ENCODE data around the gene PRIM1.
"Not testable (repeated sequence)": the region's sequence is repeated elsewhere in the genome, so short reads cannot be mapped to it uniquely, and the experiment has no call there.

Gene PRIM1

DNA sequence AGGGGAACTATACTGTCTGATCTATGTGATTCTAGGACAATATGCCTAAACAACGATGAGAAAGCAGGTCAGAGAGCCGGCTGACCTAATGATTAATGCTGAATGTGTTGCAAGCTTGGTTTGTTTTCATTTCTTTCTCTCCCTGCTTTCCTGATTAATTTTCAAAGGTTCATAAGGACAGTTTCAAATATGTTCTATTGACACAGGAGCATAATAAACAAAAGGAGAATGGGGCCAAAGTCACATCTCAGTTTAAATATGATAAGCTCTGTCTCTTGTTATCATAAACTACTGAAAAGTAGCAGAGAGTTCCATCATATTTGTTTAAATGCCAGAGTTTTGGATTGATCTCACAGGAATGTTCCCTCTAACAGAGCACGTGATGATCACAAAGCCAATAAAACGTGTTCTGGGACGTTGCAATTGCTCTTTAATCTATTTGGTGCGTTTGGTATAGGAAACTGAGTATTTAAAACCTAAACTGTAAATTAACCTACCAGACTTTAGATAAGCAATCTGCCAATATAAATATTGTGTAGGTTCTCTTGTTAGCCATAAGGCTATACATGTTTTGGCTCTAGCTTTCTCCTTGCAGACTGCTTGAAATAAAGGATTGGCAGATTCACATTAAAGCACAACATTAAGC, 7.3 kb upstream of the PRIM1 start:
- no peak for DNase-seq

DNA sequence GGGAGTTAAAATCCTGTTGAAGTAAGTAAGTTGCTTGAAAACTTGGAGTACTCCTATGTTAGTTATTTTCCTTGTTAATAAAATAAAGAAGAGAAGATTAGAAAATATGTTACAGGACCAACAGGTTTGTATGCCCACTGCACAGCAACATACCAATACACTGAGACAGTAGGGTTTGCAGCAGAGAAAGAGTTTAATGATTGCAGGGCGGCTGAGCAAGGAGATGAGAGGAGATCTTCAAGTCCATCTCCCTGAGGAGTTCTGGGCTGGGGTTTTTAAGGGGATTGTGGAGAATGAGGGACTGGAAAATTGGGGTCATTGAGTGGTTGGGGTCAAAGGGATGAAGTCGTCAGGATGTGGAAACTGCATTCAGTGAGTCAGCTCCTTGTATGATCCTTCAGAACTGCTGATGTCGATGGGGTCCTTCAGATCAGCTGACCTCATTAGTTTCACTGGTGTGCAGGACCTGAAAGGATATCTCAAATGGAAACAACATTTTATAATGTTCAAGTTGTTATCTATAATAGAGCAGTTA, 6.7 kb upstream of the PRIM1 start:
- DNase-seq = no peak

DNA sequence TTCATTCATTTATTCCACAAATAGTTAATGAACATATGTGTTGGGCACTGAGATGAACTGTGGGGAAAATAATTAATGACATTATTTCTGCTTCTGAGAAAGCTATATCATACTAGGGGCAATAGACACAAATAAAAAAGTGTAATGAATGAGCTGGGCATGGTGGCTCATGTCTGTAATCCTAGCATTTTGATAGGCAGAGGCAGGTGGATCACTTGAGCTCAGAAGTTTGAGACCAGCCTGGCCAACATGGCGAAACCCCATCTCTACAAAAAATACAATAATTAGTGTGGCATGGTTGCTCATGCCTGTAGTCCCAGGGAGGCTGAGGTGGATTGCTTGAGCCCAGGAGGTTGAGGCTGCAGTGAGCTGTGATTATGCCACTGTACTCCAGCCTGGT, 5.8 kb upstream of the PRIM1 start:
- not testable (repeated sequence) for DNase-seq

DNA sequence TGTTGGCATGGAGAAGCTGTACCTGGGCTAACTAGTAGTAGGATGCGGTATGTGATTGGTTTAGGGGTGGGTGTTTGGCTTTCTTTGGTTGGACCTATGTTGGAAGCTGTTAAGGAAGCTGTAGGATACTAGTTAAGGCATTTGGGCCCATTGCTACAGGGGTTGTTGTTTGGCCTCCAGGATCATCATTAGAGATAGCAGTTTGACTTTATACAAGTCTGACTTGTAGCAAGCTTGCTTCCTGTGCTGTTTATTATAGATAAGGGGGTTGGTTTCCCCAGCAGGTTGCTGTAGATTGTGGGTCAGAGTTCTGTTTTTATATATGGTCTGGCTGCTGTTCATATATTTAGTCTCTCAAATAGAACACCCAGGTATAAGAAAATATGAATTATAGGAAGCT, 1.4 kb upstream of the PRIM1 start:
- no peak for DNase-seq

DNA sequence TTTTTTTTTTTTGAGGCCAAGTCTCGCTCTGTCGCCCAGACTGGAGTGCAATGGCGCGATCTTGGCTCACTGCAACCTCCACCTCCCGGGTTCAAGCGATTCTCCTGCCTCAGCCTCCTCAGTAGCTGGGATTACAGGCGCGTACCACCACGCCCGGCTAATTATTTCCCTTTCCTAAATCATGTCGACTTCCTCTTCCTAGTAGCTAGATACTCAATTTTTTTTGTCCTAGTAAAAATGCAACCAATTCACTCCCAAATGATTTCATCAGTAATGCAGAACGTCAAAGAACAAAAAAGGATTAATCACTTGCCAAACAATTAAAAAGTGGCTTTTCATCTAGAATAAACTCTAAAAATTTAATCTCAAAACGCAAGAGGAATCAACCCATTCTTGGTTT, 1.5 kb downstream of the PRIM1 start:
- DNase-seq = not testable (repeated sequence)

DNA sequence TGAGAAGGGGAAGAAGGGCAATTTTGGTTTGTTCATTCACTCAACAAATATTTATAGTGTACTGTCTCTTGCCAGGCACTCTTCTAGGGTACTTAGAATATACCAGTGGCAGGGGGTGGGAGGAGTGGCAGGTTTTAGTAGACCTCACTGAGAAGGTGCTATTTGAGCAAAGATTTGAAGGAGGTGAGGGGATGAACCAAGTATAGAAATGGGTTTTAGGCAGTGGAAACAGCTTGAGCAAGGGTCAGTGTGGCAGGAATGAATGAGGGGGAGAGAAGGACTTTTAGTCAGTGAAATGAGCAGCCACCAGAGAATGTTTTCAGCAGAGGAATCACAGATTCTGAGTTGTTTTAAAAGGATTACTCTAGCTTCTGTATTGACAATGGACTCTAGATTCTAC, 2.3 kb downstream of the PRIM1 start:
- no peak for DNase-seq

DNA sequence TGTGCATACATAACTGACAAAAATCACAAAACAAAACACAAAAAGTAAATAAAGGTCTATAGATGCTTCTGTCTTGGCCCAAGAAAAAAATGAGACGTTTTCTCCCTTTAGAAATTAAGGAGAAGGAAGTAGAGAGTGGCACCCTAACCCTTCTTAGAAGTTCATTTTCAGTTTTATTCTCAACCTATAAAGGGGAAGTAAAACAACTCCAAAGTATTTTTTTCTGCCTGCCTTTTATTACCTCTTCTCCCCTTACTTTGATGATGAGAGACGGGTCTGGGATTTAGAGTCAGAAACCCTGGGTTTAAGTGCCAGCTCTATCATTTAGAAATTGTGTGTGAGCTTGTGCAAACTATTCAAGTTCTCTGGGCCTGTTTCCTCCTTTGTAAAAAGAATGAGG, 2.8 kb downstream of the PRIM1 start:
- no peak for DNase-seq

DNA sequence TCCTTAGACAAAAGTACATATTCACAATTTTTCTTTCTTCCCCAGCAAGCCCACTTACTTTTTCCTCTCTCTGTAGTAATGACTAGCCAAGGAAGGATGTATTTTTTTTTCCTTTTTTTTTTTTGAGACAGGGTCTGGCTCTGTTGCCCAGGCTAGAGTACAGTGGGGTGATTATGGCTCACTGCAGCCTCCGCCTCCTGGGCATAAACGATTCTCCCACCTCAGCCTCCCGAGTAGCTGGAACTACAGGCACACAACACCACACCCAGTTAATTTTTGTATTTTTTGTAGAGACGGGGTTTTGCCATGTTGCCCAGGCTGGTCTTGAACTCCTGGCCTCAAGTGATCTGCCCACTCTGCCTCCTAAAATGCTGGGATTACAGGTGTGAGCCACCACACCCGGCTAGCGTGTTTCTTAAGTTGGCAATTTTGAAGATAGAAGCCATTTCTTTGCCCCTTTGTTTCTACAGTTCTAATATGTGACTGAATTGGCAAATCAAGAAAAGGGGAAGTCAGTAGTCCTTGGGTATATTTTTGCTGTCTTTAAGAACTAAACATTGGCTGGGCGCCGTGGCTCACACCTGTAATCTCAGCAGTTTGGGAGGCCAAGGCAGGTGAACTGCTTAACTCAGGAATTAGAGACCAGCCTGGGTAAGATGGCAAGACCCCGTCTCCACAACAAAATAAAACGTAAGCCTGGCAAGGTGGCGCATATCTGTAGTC, 23.8 kb downstream of the PRIM1 start:
- no peak for DNase-seq

DNA sequence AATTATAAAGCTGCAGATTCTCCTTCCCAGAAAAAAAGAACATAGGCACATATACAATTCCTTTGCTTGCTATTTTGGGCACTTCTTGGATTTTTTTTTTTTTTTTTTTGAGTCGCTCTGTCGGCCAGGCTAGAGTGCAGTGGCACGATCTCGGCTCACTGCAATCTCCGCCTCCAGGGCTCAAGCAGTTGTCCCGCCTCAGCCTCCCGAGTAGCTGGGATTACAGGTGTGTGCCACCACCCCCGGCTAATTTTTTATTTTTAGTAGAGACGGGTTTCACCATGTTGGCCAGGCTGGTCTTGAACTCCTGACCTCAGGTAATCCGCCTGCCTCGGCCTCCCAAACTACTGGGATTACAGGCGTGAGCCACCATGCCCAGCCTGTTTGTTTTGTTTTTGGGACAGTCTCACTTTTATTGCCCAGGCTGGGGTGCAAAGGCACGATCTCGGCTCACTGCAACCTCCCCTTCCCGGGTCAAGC, 25.9 kb downstream of the PRIM1 start:
- DNase-seq = not testable (repeated sequence)

DNA sequence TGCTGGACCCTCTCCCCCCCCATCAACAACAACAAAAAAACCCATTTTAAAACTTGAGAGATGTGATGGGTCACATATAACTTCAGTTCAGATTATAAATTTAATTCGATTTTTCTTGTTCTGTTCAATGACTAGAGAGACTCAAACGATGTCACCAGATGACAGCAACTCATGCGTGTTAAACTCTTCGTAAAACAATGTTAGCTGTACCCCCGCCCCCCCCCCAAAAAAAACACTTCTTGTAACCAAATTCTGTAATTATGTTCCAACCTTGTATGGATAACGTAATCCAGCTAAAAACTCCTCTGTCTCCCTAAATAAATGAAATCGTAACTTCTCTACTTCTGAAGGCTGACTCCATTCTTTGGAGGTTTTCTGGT, 26.4 kb downstream of the PRIM1 start:
- no peak for DNase-seq

DNA sequence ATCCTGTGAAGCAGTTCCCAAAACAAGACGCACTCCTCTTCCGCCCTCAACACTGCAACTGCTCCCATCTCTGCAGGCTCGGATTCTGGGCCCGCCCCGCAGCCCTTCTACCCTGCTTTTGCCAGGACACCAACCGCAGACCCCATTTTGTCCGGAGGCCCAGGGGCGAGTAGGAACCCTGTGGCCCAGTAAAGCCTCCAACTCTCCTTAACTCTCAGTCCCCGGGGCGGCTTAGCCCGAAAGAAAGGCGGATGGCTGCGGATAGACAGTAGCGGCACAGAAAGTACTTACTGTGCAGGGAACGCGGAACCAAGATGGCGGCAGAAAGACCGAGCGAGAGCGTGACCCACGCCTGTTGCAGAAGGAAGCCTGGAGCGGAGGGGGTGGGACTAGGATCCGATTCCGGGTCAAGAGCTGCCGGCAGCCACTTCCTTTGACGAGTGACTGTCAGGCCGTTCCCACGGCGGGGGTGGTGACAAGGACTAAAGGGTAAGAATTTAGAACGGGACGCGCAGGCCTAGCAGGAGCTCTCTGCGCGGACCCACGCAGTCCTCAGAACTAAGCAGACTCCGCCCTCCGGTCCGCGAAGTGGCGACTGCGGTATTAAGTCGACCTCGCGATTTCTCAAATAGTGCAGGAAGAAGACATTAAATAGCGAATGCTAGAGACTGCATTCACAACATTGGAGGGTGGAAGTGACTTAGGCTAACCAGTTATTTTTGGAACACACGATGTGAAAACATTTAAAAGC, 27.0 kb downstream of the PRIM1 start, which contains the start of gene NACA:
Gene NACA, minus strand, starts transcription at position 328 of the 751 bp plus-strand sequence. CDS start 778 bp downstream, outside the sequence.
- peak; percentile 94 for DNase-seq

DNA sequence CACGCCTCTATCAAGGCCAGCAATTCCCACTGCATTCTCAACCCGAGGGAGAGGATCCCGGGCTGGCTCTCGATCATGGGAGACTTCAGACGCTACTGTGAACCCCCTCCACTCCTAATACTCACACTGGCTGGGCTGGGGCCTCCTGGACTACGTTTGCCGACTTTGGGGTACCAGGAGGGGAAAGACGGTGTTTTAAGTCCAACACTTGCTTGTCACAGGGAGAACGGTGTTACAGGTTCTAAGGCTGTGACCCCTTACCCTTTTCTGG, 27.5 kb downstream of the PRIM1 start:
- no peak for DNase-seq

DNA sequence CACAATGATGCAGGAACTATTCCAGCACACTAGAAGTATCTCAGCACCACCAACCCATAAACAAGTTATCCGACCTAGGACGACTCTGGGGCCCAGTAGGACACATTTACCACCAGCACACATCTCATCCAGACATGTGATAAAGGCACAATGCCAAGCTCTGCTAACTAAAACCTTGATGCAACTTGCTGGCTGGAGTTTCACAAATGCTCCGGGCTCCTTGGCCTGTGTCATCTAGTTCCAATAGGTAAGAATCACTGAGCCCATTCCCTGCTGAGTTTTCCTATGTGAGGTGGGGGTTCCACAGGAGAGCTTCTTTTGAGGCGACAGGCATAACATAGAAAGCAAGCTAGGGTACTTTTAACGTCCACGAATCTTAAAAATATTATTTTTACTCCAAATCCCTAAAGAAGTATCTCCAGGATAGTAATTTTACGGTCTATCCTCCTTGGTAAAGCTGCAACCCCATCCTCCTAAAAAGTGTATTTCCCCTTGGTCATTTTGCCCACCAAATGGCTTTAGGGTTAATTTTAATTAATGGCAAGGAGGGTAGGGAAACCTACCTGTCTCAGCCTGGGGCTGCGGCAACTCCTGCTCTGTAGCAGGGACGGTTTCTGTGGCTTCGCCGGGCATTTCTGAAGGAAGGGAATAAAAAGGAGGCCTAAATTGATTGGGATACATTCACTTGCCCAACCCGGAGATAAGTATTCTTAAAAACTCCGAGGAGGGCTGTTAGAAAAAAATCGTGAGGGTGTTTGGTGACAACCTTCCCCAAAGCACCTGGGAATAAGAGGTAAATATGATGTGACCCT, 28.0 kb downstream of the PRIM1 start:
- DNase-seq = no peak

DNA sequence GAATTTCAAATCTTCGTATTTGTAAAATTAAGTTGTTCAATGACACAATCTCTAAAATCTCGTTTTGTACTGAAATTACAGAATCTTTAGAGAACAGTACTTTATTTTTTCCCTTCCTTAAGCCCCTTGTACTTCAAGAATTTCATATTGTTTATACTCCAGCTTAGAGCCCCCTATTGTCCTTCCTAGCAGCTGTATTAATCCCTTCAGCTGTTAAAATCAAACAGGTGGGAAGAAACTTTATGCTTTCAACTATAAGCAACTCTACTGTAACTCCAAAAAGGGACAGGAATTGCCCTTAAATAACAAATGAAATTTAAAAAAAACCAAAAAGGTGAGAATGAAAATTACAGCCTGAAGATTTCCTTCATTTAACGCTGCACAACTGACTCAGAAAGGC, 28.8 kb downstream of the PRIM1 start:
- DNase-seq = no peak

DNA sequence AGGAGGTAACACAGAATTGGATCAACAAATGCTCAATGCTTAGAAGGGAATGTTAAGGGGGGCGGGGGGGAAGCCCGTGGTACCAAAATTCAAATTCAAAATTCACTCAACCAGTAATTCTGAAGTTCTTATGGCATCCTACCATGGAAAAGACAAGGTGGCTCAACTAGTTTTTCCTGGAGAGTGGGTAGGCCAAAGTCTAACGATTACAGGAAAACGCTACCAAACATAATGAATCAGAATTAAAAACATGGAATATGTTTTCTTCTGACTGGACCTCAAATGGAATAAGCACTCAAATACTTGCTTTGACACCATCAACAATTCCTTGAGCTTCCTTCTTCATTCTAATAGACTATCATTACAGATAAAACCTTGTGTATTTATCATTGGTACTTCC, 29.3 kb downstream of the PRIM1 start:
- no peak for DNase-seq

DNA sequence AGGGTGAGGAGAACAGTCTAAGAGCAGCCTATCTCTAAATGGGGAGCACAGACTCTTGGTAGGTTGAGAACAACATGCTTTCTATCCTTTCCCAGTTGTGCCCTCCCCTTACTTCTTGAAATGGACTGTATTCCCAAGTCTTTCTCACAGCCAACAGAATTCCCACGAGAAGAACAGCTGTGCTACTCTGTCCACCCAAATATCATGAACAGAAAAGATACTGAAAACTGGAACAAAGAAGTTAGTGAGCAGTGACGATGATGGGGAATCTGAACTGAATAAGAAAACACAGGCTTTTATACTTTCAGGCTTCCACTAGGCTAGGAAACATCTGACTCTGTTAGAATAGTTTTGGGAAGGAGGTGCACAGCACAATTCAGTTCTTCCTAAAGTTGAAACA, 30.4 kb downstream of the PRIM1 start:
- DNase-seq = no peak

DNA sequence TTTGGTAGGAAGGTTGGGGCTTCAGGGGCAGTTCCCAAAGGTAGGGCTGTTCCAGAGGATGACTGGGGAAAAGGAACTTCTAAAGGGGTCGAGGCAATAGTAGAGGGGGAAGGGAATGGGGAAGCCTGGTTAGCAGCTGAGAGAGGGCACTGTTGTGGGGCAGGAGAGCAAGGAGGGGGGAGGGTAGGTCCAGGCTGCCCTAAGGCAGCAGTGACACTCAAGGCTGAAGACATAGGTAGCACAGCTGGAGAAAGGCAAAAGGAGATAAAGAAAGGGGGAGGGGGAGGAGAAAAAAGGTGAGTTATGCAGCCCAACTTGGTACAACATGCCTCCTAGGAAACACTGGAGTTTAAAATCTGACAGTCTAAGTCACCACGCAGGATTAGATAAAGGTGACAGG, 30.9 kb downstream of the PRIM1 start:
- DNase-seq = no peak

DNA sequence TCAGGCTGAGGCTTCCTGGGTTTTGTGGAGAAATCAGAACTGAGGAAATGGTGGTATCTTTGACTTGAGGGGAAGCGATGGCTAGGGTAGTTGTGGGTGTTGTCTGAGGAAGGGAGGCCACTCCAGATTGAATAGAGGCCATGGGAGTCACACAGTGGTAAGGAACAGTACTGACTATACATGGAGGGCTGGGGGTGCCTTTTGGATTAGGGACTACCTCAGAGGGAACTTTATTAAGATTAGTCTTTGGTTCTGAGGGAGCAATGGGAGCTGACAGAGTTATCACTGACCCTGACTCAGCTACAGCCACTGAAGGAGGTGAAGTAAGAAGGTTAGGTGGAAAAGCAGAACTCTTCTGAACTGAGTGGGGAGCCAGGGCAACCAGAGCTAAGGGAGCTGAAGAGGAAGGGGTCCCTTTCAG, 31.4 kb downstream of the PRIM1 start:
- no peak for DNase-seq

DNA sequence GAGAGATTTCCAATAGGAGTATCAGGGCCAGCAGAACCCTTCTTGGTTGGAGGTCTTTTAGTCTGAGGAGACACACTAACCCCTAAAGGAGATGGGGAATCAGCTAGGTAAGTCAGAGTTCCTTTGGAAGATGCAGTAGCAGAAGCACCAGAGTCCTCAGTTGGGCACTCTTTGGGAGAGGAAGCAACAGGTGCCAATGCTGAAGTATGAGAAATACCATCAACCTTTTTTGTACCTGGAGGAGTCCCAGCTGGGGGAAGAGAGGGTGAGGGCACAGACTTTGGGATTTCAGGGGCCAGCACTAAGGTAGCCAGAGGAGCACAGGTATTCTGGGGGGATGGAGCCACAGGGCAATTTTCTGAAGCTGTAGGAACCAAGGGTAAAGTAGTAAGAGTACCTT, 33.1 kb downstream of the PRIM1 start:
- no peak for DNase-seq

DNA sequence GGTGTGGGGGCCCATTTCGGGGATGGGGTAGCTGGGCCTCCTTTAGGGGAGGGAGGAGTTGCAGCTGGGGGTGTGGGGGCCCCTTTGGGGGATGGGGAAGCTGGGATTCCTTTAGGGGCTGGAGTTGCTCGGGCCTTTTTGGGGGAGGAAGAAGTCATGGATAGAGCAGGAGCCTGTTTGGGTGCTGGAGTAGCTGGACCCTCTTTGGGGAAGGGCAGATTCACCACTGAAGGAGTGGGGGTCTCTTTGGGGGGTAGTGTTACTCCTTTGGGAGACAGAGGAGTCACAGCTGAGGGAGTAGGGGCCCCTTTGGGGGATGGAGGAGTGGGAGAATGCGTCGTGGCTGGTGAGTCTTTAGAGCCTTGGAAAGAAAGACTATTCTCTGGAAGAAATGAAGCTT, 33.5 kb downstream of the PRIM1 start:
- no peak for DNase-seq

DNA sequence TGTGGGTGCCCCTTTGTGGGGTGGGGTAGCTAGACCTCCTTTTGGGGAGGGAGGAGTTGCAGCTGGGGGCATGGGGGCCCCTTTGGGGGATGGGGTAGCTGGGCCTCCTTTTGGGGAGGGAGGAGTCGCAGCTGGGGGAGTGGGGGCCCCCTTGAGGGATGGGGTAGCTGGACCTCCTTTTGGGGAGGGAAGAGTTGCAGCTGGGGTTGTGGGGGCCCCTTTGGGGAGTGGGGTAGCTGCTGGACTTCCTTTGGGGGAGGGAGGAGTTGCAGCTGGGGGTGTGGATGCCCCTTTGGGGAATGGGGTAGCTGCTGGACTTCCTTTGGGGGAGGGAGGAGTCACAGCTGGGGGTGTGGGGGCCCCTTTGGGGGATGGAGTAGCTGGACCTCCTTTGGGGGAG, 34.0 kb downstream of the PRIM1 start:
- no peak for DNase-seq

DNA sequence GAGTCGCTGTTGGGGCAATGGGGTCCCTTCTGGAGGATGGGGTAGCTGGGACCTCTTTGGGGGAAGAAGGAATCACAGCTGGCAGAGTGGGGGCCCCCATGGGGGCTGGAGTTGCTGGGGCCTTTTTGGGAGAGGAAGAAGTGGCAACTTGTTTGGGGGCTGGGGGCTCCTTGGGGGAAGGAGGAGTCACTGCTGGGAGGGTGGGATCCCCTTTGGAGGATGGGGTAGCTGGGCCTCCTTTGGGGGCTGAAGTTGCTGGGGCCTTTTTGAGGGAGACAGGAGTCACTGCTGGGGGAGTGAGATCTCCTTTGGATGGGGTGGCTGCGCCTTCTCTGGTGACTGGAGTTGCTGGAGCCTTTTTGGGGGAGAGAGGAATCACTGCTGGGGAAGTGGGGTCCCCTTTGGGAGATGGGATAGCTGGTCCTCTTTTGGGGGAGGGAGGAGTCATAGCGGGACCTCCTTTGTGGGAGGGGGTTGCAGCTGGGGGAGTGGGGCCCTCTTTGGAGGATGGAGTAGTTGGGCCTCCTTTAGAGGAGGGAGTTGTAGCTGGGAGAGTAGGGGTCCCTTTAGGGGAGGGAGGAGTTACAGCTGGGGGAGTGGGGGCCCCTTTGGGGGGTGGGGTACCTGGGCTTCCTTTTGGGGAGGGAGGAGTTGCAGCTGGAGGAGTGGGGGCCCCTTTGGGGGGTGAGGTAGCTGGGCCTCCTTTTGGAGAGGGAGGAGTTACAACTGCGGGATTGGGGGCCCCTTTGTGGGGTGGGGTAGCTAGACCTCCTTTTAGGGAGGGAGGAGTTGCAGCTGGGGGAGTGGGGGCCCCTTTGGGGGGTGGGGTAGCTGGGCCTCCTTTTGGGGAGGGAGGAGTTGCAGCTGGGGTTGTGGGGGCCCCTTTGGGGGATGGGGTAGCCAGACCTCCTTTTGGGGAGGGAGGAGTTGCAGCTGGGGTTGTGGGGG, 34.9 kb downstream of the PRIM1 start:
- no peak for DNase-seq

All from NCI-H1092 treated with DMSO at 0.1 percent for 48 hours (cell line).